K562 (cell line): Measurements from ENCODE around the gene CAPRIN1. TPM values are rescaled to one million over a fixed set of nuclear protein-coding genes. Genes with fewer than 3 reads are reported as not detected.

Experiments used
- CBX3 ChIP-seq, 2 experiments: IDR thresholded peaks; 1 replicate in 1 of 2; 2 replicates in 1 of 2; pipeline ENCODE4 v1.6.1; 2012; ENCODE audit warnings: inconsistent platforms in 2 of 2, low read length in 2 of 2, borderline replicate concordance in 1 of 2, control low read depth in 1 of 2
- CREM ChIP-seq: IDR thresholded peaks from 2 replicates; pipeline ENCODE4 v1.6.1; 2014; ENCODE audit warnings: antibody characterized with exemption, low read depth
- DLX4 ChIP-seq: fragments of 250-450 bp; sonication (Bioruptor Pico); IDR thresholded peaks from 2 replicates; pipeline ENCODE4 v1.6.1; 2021; ENCODE audit warnings: mild to moderate bottlenecking
- ELF2 ChIP-seq: fragments of 250-450 bp; sonication (Bioruptor Pico); IDR thresholded peaks from 2 replicates; pipeline ENCODE4 v1.5.0; 2021; ENCODE audit warnings: mild to moderate bottlenecking
- GABPB1 ChIP-seq: sonication (generic); formaldehyde crosslinking; IDR thresholded peaks from 2 replicates; pipeline ENCODE4 v1.8.0; 2022; ENCODE audit warnings: mild to moderate bottlenecking, missing genetic modification reagents
- NFE2 ChIP-seq: IDR thresholded peaks from 2 replicates; pipeline ENCODE4 v1.6.1; 2014; ENCODE audit warnings: antibody characterized with exemption, low read depth
- POLR2G ChIP-seq: fragments of 200-400 bp; formaldehyde crosslinking; IDR thresholded peaks from 2 replicates; pipeline ENCODE4 v1.6.1; 2017; ENCODE audit warnings: low read depth, mild to moderate bottlenecking, antibody characterized with exemption, low read length, moderate library complexity
- PURB ChIP-seq: sonication (generic); formaldehyde crosslinking; IDR thresholded peaks from 2 replicates; pipeline ENCODE4 v1.9.0; 2021; ENCODE audit warnings: low read depth, mild to moderate bottlenecking, missing genetic modification reagents
- SIN3B ChIP-seq: fragments of 450-650 bp; IDR thresholded peaks from 2 replicates; pipeline ENCODE4 v1.6.1; 2017; ENCODE audit warnings: low read depth, mild to moderate bottlenecking, moderate library complexity
- TFAM ChIP-seq: fragments of 250-450 bp; sonication (Bioruptor Pico); conservative IDR thresholded peaks from 2 replicates; pipeline ENCODE4 v1.5.0; 2021; ENCODE audit warnings: mild to moderate bottlenecking, moderate library complexity
- ZBTB40 ChIP-seq, 2 experiments: fragments of 450-650 bp in 1 of 2; sonication (generic) in 1 of 2; formaldehyde crosslinking in 1 of 2; IDR thresholded peaks; 2 replicates each; pipeline versions ENCODE4 v1.7.1 to v1.9.0; 2016 to 2022; ENCODE audit warnings: inconsistent platforms in 1 of 2, mild to moderate bottlenecking in 1 of 2, missing genetic modification reagents in 1 of 2
- ZBTB8A ChIP-seq: fragments of 450-650 bp; IDR thresholded peaks from 2 replicates; pipeline ENCODE4 v1.6.1; 2018; ENCODE audit warnings: mild to moderate bottlenecking, moderate library complexity; ENCODE audit not compliant: partially characterized antibody
- ZNF239 ChIP-seq: fragments of 250-450 bp; sonication (Bioruptor Pico); IDR thresholded peaks from 2 replicates; pipeline ENCODE4 v1.4.0; 2020; ENCODE audit warnings: mild to moderate bottlenecking
- ZNF24 ChIP-seq: fragments of 450-650 bp; IDR thresholded peaks from 2 replicates; pipeline ENCODE4 v1.6.1; 2016
- ZNF589 ChIP-seq: fragments of 200-800 bp; sonication (Bioruptor generic); IDR thresholded peaks from 2 replicates; pipeline ENCODE4 v1.6.1; 2016; ENCODE audit warnings: low read depth, missing genetic modification characterization, missing compliant biosample characterization
- polyA plus RNA-seq, 8 experiments: library from polyadenylated mRNA; depleted of rRNA in 4 of 8; stranded (reverse) in 5 of 8; unstranded in 3 of 8; fragments of >200 nt; fragmentation: Nextera tagmentation in 2 of 8; fragmentation: Illumina TruSeq in 1 of 8; extraction: Ambion mirVana in 2 of 8; extraction: Trizol in 1 of 8; gene quantifications; 2 replicates each; pipeline versions ENCODE4 v1.2.1 to v1.2.3, GENCODE V29; 2011 to 2014; ENCODE audit warnings: inconsistent platforms in 1 of 8, missing spikeins in 1 of 8
- total RNA-seq, 7 experiments: library from RNA; depleted of rRNA in 6 of 7; stranded (reverse); fragments of >200 nt in 6 of 7; fragmentation: Illumina TruSeq in 2 of 7; extraction: Trizol in 2 of 7; gene quantifications; 2 replicates each; pipeline versions ENCODE4 v1.2.1 to v1.2.3, GENCODE V29; 2011 to 2021; ENCODE audit warnings: low replicate concordance in 1 of 7
- TF ChIP-seq, protein P1 (sequence below): sonication (generic); formaldehyde crosslinking; IDR thresholded peaks from 2 replicates; pipeline ENCODE4 v1.8.0; 2023; ENCODE audit warnings: mild to moderate bottlenecking, missing genetic modification reagents
- TF ChIP-seq, protein P2 (sequence below): fragments of 250-450 bp; sonication (Bioruptor Pico); IDR thresholded peaks from 2 replicates; pipeline ENCODE4 v1.8.0; 2022; ENCODE audit warnings: inconsistent platforms, mild to moderate bottlenecking, moderate library complexity, borderline replicate concordance

The CAPRIN1 gene
- total and polyA plus RNA-seq, 9 of the 15 experiments (the other 6 are each of a cell fraction or from before 2014, with no cell fraction given): 49.6 to 271 (median 244) TPM

DNA sequence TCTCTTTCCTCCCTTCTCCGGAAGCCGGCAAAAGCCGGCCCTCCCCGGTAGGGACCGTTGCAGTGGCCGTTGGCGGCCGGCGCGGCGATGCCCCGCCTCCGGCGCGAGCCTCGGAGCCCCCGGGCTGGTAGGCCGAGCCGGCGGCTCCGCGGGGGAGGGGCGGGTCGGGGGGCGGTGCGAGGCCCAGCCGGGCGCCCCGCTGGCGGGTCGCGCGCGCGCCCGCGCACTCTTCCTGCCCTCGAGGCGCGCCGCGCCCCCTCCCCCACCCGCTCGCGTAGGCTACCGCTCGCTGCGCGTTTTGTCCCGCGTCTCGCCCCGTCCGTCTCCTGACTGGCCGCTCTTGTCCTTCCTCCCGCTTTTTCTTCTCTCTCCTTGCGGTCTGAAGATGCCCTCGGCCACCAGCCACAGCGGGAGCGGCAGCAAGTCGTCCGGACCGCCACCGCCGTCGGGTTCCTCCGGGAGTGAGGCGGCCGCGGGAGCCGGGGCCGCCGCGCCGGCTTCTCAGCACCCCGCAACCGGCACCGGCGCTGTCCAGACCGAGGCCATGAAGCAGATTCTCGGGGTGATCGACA, 591 bp downstream of the CAPRIN1 start (continued):
- TF ChIP-seq DLX4 (CRISPR knock-in tag): no peak
- no peak for TF ChIP-seq GABPB1
- no peak for TF ChIP-seq ELF2
- TF ChIP-seq PURB (CRISPR knock-in tag): no peak
- TF ChIP-seq TFAM: no peak
- peak; percentile 87 for TF ChIP-seq POLR2G
- TF ChIP-seq ZNF24: no peak
- TF ChIP-seq, protein P1, sequence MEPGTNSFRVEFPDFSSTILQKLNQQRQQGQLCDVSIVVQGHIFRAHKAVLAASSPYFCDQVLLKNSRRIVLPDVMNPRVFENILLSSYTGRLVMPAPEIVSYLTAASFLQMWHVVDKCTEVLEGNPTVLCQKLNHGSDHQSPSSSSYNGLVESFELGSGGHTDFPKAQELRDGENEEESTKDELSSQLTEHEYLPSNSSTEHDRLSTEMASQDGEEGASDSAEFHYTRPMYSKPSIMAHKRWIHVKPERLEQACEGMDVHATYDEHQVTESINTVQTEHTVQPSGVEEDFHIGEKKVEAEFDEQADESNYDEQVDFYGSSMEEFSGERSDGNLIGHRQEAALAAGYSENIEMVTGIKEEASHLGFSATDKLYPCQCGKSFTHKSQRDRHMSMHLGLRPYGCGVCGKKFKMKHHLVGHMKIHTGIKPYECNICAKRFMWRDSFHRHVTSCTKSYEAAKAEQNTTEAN (CRISPR knock-in tag): no peak
- TF ChIP-seq, protein P2, sequence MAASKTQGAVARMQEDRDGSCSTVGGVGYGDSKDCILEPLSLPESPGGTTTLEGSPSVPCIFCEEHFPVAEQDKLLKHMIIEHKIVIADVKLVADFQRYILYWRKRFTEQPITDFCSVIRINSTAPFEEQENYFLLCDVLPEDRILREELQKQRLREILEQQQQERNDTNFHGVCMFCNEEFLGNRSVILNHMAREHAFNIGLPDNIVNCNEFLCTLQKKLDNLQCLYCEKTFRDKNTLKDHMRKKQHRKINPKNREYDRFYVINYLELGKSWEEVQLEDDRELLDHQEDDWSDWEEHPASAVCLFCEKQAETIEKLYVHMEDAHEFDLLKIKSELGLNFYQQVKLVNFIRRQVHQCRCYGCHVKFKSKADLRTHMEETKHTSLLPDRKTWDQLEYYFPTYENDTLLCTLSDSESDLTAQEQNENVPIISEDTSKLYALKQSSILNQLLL (CRISPR knock-in tag): no peak
- TF ChIP-seq ZBTB8A: no peak
- peak; percentile 64; the same call in 1 of the 2 replicates for TF ChIP-seq SIN3B
- no peak for TF ChIP-seq ZNF589 (CRISPR knock-in tag)
- TF ChIP-seq ZNF239 (CRISPR knock-in tag): no peak
- TF ChIP-seq ZBTB40 (IDR thresholded peaks at IDR 0.05): no peak
- TF ChIP-seq ZBTB40 (CRISPR knock-in tag; IDR thresholded peaks at IDR 0.05): no peak
- peak in 1 of 2 experiments; percentile 11; a peak in 1 of 3 replicates for TF ChIP-seq CBX3 (IDR thresholded peaks at IDR 0.05; ENCODE audit: borderline replicate concordance in 1 of 2, low read length in 2 of 2)
- TF ChIP-seq CREM: peak; percentile 93
- TF ChIP-seq NFE2: no peak
